PFSK-1 (cell line): Measurements from ENCODE around the gene DHTKD1.

Experiments used
- FOXP2 ChIP-seq: optimal IDR thresholded peaks from 2 replicates; pipeline ENCODE3; 2011; ENCODE audit warnings: borderline replicate concordance, control low read depth, inconsistent platforms; ENCODE audit not compliant: insufficient read depth; ENCODE audit errors: extremely low read length, extremely low read depth
- POLR2AphosphoS5 ChIP-seq: IDR thresholded peaks from 2 replicates; pipeline ENCODE4 v1.6.1; 2012; ENCODE audit warnings: low read depth, mild to moderate bottlenecking, control low read depth, low read length, moderate library complexity
- REST ChIP-seq, 2 experiments: IDR thresholded peaks; 2 replicates each; pipeline versions ENCODE4 v1.6.1 to v1.8.0; 2011 to 2012; ENCODE audit warnings: low read depth in 2 of 2, low read length in 2 of 2, control low read depth in 1 of 2, inconsistent platforms in 1 of 2, mild to moderate bottlenecking in 1 of 2, moderate library complexity in 1 of 2; ENCODE audit not compliant: insufficient read depth in 1 of 2
- SIN3A ChIP-seq: IDR thresholded peaks from 2 replicates; pipeline ENCODE4 v1.6.1; 2012; ENCODE audit warnings: mild to moderate bottlenecking, low read length, moderate library complexity, borderline replicate concordance; ENCODE audit not compliant: insufficient read depth
- TAF1 ChIP-seq: IDR thresholded peaks from 2 replicates; pipeline ENCODE4 v1.6.1; 2012; ENCODE audit warnings: low read length, control low read depth, borderline replicate concordance; ENCODE audit not compliant: insufficient read depth

Gene DHTKD1

GRCh38 chr10:12067336-12067735 is 1.4 kb upstream of the DHTKD1 start:
- TF ChIP-seq TAF1 = no peak
- no peak for TF ChIP-seq REST (IDR thresholded peaks at IDR 0.05; ENCODE audit: insufficient read depth in 1 of 2, low read depth in 2 of 2, low read length in 2 of 2)
- TF ChIP-seq POLR2AphosphoS5 = no peak
- no peak for TF ChIP-seq SIN3A
- TF ChIP-seq FOXP2 = no peak

GRCh38 chr10:12073526-12073925 is 4.8 kb downstream of the DHTKD1 start:
- TF ChIP-seq POLR2AphosphoS5 (no peak), FOXP2 (no peak), REST (IDR thresholded peaks at IDR 0.05; ENCODE audit: insufficient read depth in 1 of 2, low read depth in 2 of 2, low read length in 2 of 2) (no peak), SIN3A (no peak), TAF1 (no peak)

GRCh38 chr10:12077580-12078180 is 8.9 kb downstream of the DHTKD1 start:
- TF ChIP-seq POLR2AphosphoS5 (no peak), FOXP2 (no peak), REST (IDR thresholded peaks at IDR 0.05; ENCODE audit: insufficient read depth in 1 of 2, low read depth in 2 of 2, low read length in 2 of 2) (no peak), SIN3A (no peak), TAF1 (no peak)

- TF ChIP-seq POLR2AphosphoS5 = no peak
Measured at GRCh38 chr10:12081470-12081869, 12.7 kb downstream of the DHTKD1 start.

- TF ChIP-seq SIN3A (no peak), TAF1 (no peak), REST (IDR thresholded peaks at IDR 0.05; ENCODE audit: insufficient read depth in 1 of 2, low read depth in 2 of 2, low read length in 2 of 2) (no peak), POLR2AphosphoS5 (no peak), FOXP2 (no peak)
Measured at GRCh38 chr10:12081879-12082557, 13.3 kb downstream of the DHTKD1 start.
